ENCODE data around the gene RAB11FIP2.

DNA sequence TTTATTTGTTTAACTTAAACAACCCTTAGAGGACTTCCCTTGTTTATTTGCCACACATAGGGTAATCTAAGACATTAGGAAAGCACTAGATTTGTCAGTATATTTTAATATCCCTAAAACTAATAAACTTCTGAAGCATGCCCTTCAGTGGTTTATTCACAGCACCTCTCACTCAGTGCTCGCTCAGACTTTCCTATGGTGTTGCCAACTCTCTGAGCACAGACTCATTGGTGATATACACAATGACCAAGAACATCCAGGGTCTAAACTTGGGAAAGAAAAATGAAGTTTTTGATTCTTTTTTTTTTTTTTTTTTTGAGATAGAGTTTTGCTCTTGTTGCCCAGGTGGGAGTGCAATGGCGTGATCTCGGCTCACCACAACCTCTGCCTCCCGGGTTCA, 82.2 kb downstream of the RAB11FIP2 start:
- TF ChIP-seq POLR2AphosphoS5 (IDR thresholded peaks at IDR 0.05; ENCODE audit: low read depth, low read length), result no peak
- TF ChIP-seq TAF1 (IDR thresholded peaks at IDR 0.05; ENCODE audit: borderline replicate concordance, insufficient read depth, low read length), result no peak
- TF ChIP-seq, protein P1, sequence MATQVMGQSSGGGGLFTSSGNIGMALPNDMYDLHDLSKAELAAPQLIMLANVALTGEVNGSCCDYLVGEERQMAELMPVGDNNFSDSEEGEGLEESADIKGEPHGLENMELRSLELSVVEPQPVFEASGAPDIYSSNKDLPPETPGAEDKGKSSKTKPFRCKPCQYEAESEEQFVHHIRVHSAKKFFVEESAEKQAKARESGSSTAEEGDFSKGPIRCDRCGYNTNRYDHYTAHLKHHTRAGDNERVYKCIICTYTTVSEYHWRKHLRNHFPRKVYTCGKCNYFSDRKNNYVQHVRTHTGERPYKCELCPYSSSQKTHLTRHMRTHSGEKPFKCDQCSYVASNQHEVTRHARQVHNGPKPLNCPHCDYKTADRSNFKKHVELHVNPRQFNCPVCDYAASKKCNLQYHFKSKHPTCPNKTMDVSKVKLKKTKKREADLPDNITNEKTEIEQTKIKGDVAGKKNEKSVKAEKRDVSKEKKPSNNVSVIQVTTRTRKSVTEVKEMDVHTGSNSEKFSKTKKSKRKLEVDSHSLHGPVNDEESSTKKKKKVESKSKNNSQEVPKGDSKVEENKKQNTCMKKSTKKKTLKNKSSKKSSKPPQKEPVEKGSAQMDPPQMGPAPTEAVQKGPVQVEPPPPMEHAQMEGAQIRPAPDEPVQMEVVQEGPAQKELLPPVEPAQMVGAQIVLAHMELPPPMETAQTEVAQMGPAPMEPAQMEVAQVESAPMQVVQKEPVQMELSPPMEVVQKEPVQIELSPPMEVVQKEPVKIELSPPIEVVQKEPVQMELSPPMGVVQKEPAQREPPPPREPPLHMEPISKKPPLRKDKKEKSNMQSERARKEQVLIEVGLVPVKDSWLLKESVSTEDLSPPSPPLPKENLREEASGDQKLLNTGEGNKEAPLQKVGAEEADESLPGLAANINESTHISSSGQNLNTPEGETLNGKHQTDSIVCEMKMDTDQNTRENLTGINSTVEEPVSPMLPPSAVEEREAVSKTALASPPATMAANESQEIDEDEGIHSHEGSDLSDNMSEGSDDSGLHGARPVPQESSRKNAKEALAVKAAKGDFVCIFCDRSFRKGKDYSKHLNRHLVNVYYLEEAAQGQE (IDR thresholded peaks at IDR 0.05; ENCODE audit: insufficient read depth in 1 of 2, low read depth in 2 of 2, low read length in 2 of 2), result no peak
- TF ChIP-seq SIN3A (IDR thresholded peaks at IDR 0.05; ENCODE audit: borderline replicate concordance, insufficient read depth, low read length), result no peak
- TF ChIP-seq FOXP2 (optimal IDR thresholded peaks at IDR 0.05; ENCODE audit: borderline replicate concordance, extremely low read depth, extremely low read length, insufficient read depth), result no peak
